Mesendoderm (in vitro differentiated cells): Measurements from ENCODE around the gene GPR179.
A peak's percentile ranks its signal among the peaks of the same experiment; 100 is the strongest.

Source experiments
- DNase-seq: peaks from one replicate; pipeline ENCODE4 v3.0.0; 2013
- H2AK5ac ChIP-seq: 2 replicates; pipeline ENCODE4 v1.6.1; 2013; ENCODE audit warnings: low read length, inconsistent platforms
- H2BK120ac ChIP-seq: 2 replicates; pipeline ENCODE4 v1.6.1; 2013; ENCODE audit warnings: low read depth, mild to moderate bottlenecking, low read length, moderate library complexity, mixed read lengths
- H2BK15ac ChIP-seq: replicated peaks from 2 replicates; pipeline ENCODE4 v1.6.1; 2013; ENCODE audit warnings: low read depth, mild to moderate bottlenecking, moderate library complexity
- H2BK5ac ChIP-seq: 2 replicates; pipeline ENCODE4 v1.6.1; 2013; ENCODE audit warnings: low read length, inconsistent platforms
- H3K18ac ChIP-seq: 2 replicates; pipeline ENCODE4 v1.6.1; 2013; ENCODE audit warnings: mild to moderate bottlenecking, low read length, mixed read lengths
- H3K23ac ChIP-seq: one replicate; pipeline ENCODE4 v1.6.1; 2013; ENCODE audit warnings: low read length
- H3K27ac ChIP-seq: 2 replicates; pipeline ENCODE4 v1.5.1; 2013; ENCODE audit warnings: low read depth, mild to moderate bottlenecking, inconsistent platforms, low read length, moderate library complexity
- H3K27me3 ChIP-seq: 2 replicates; pipeline ENCODE4 v1.6.1; 2013; ENCODE audit warnings: low read length, control low read depth, mild to moderate bottlenecking, inconsistent platforms; ENCODE audit not compliant: insufficient read depth, poor library complexity
- H3K36me3 ChIP-seq: 2 replicates; pipeline ENCODE4 v1.6.1; 2013; ENCODE audit warnings: low read length, inconsistent platforms; ENCODE audit not compliant: control insufficient read depth, insufficient read depth
- H3K4ac ChIP-seq: one replicate; pipeline ENCODE4 v1.6.1; 2013; ENCODE audit warnings: low read depth, mild to moderate bottlenecking, low read length, moderate library complexity
- H3K4me1 ChIP-seq: 2 replicates; pipeline ENCODE4 v1.6.1; 2013; ENCODE audit warnings: low read depth, low read length, inconsistent platforms; ENCODE audit not compliant: control insufficient read depth
- H3K4me2 ChIP-seq: 2 replicates; pipeline ENCODE4 v1.6.1; 2013; ENCODE audit warnings: low read length
- H3K4me3 ChIP-seq: 2 replicates; pipeline ENCODE4 v1.5.1; 2013; ENCODE audit warnings: mild to moderate bottlenecking, low read length
- H3K56ac ChIP-seq: one replicate; pipeline ENCODE4 v1.6.1; 2013; ENCODE audit warnings: low read length
- H3K79me1 ChIP-seq: 2 replicates; pipeline ENCODE4 v1.6.1; 2013; ENCODE audit warnings: low read length, inconsistent platforms
- H3K79me2 ChIP-seq: 2 replicates; pipeline ENCODE4 v1.6.1; 2013; ENCODE audit warnings: mild to moderate bottlenecking, low read length; ENCODE audit not compliant: control insufficient read depth, insufficient read depth
- H3K9ac ChIP-seq: 2 replicates; pipeline ENCODE4 v1.6.1; 2013; ENCODE audit warnings: low read length, inconsistent platforms
- H4K5ac ChIP-seq: one replicate; pipeline ENCODE4 v1.6.1; 2013; ENCODE audit warnings: low read length
- H4K8ac ChIP-seq: one replicate; pipeline ENCODE4 v1.6.1; 2013; ENCODE audit warnings: low read depth, mild to moderate bottlenecking, control low read depth, low read length, moderate library complexity
- WGBS: extraction: QIAGEN DNeasy Blood & Tissue Kit; methylation state at CpG from one replicate; pipeline ENCODE4 v1.1.7; 2013; ENCODE audit warnings: low lambda C conversion rate, missing lambda C conversion rate; ENCODE audit not compliant: insufficient coverage; ENCODE audit errors: extremely low coverage; 5-methylcytosine and 5-hydroxymethylcytosine counted together

GPR179 gene

DNA sequence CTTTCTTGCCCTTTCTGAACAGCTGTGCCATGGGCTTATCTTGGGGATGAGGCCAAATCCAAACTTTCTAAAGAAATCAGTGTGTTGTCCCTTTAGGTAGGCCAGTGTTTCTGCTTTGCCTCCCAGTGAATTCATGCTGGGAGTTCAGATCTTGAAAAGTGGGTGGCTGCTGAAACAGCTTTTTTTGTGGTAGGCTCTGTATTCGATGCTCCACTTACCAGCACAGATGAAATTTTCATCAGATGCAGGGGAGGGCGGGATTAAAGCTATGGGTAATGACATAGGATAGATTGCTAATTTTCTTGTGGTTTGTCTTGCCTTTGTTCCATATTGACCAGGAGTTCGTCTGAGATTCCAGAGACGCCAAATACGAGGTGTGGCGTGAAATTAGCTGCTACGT, 10.7 kb upstream of the GPR179 start:
- Histone ChIP-seq H4K5ac (no peak overlapping the region), H2BK5ac (no peak overlapping the region), H2BK120ac (no peak overlapping the region), H3K79me2 (peaks cover 24% of the 10 kb centered on the region), H3K4me2 (no peak overlapping the region), H3K27ac (no peak overlapping the region), H3K4me3 (no peak overlapping the region), H3K18ac (no peak overlapping the region), H2AK5ac (no peak overlapping the region), H2BK15ac (no peak overlapping the region), H3K4ac (no peak overlapping the region), H3K56ac (no peak overlapping the region), H3K4me1 (peaks cover 9% of the 10 kb centered on the region), H4K8ac (no peak overlapping the region), H3K23ac (no peak overlapping the region), H3K27me3 (no peaks in the 10 kb centered on the region), H3K9ac (no peak overlapping the region), H3K79me1 (peaks cover 15% of the 10 kb centered on the region), H3K36me3 (no peaks in the 10 kb centered on the region)
- no peak for DNase-seq
- WGBS, result no CpG with 5 or more reads among the region's 7 CpGs

DNA sequence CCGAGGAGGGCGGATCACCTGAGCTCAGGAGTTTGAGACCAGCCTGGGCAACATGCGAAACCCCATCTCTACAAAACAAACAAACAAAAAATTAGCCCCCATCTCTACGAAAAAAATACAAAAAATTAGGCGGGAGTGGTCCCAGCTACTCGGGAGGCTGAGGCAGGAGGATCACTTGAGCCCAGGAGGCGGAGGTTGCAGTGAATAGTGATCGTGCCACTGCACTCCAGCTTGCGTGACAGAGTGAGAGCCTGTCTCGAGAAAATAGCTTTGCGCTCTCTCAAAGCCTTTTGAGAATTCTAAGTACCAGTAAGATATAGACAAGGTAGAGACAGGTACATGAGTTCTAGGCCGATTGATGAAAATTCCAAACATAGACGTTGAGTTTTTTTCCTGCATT, 9.9 kb upstream of the GPR179 start:
- Histone ChIP-seq H3K4me3 (no peak overlapping the region), H4K8ac (no peak overlapping the region), H3K27ac (no peak overlapping the region), H2BK5ac (no peak overlapping the region), H3K18ac (no peak overlapping the region), H3K4ac (no peak overlapping the region), H3K4me1 (peaks cover 9% of the 10 kb centered on the region), H3K27me3 (no peaks in the 10 kb centered on the region), H3K9ac (no peak overlapping the region), H3K4me2 (no peak overlapping the region), H4K5ac (no peak overlapping the region), H3K79me1 (peaks cover 11% of the 10 kb centered on the region), H3K23ac (no peak overlapping the region), H3K36me3 (no peaks in the 10 kb centered on the region), H3K56ac (no peak overlapping the region), H2AK5ac (no peak overlapping the region), H2BK15ac (no peak overlapping the region), H2BK120ac (no peak overlapping the region), H3K79me2 (peaks cover 24% of the 10 kb centered on the region)
- DNase-seq, result no peak
- no CpG with 5 or more reads among the region's 13 CpGs for WGBS

DNA sequence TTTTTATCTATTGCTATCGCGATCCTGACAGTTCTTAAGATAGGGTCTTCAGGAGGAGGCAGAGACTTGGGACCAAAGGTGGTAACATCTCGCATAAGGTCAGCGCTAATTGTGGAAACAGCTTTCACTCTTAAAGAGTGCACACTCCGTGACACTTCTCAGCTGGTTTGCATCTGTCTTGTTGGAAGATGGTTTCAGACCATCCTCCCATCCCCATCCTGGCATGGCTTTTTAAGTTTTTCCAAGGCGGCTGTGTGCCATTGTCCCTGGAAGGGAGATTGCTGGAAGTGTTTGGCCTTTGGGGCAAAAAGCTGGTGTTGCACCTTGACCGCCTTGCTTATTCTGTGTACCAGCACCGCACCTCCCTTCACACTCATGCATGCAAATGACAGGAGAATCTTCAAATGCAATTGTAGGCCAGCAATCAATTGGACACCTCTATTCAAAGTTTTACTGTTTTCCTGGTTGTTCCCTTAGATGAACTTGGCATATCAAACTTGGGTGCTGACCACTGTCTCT, 9.4 kb upstream of the GPR179 start:
- no peak for DNase-seq
- no peak overlapping the region for H4K5ac ChIP-seq

DNA sequence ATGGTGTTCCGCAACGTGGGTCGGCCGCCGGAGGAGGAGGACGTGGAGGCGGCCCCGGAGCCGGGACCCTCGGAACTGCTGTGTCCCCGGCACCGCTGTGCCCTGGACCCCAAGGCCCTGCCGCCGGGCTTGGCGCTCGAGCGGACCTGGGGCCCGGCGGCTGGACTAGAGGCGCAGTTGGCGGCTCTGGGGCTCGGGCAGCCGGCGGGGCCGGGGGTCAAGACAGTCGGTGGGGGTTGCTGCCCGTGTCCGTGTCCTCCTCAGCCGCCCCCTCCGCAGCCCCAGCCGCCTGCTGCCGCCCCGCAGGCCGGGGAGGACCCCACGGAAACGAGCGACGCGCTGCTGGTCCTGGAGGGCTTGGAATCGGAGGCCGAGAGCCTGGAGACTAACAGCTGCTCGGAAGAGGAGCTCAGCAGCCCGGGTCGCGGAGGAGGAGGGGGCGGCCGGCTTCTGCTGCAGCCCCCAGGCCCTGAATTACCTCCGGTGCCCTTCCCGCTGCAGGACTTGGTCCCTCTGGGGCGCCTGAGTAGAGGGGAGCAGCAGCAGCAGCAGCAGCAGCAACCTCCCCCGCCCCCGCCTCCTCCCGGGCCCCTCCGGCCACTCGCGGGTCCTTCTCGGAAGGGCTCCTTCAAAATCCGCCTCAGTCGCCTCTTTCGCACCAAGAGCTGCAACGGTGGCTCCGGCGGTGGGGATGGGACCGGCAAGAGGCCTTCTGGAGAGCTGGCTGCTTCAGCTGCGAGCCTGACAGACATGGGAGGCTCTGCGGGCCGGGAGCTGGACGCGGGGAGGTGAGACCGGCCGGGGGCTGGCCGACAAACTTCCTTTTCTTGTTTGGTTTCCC, 8.7 kb upstream of the GPR179 start:
- peaks cover 9% of the 10 kb centered on the region for H3K4me1 ChIP-seq
- no peak overlapping the region for H2AK5ac ChIP-seq
- peaks cover 11% of the 10 kb centered on the region for H3K79me1 ChIP-seq
- no peak overlapping the region for H2BK120ac ChIP-seq
- no peak overlapping the region for H2BK5ac ChIP-seq
- H3K27ac ChIP-seq, result peak overlapping the region; percentile 45
- no peak overlapping the region for H4K5ac ChIP-seq
- DNase-seq, result peak; percentile 67
- H3K56ac ChIP-seq, result peak overlapping the region; percentile 92
- peak overlapping the region; percentile 91 for H3K18ac ChIP-seq
- H3K27me3 ChIP-seq, result no peaks in the 10 kb centered on the region
- no peaks in the 10 kb centered on the region for H3K36me3 ChIP-seq
- H3K23ac ChIP-seq, result peak overlapping the region; percentile 57
- peak overlapping the region; percentile 52 for H3K4me3 ChIP-seq
- H3K4ac ChIP-seq, result peak overlapping the region; percentile 85
- peaks cover 21% of the 10 kb centered on the region for H3K79me2 ChIP-seq
- H4K8ac ChIP-seq, result no peak overlapping the region
- no CpG with 5 or more reads among the region's 72 CpGs for WGBS
- H2BK15ac ChIP-seq, result no peak overlapping the region
- H3K9ac ChIP-seq, result peak overlapping the region; percentile 88
- peak overlapping the region; percentile 4 for H3K4me2 ChIP-seq

More for the DNA sequence above, 9.4 kb upstream of the GPR179 start:
- peak overlapping the region; percentile 92 for H3K56ac ChIP-seq
- no peak overlapping the region for H4K8ac ChIP-seq
- H3K18ac ChIP-seq, result no peak overlapping the region
- peaks cover 9% of the 10 kb centered on the region for H3K4me1 ChIP-seq
- no peak overlapping the region for H3K27ac ChIP-seq
- no peaks in the 10 kb centered on the region for H3K27me3 ChIP-seq
- H3K4me3 ChIP-seq, result peak overlapping the region; percentile 52
- H3K23ac ChIP-seq, result no peak overlapping the region
- H3K79me2 ChIP-seq, result peaks cover 22% of the 10 kb centered on the region
- H3K4ac ChIP-seq, result no peak overlapping the region
- no peak overlapping the region for H2BK15ac ChIP-seq
- no peak overlapping the region for H2BK5ac ChIP-seq
- H3K4me2 ChIP-seq, result peak overlapping the region; percentile 4
- no peak overlapping the region for H2AK5ac ChIP-seq
- H3K9ac ChIP-seq, result peak overlapping the region; percentile 88
- peaks cover 11% of the 10 kb centered on the region for H3K79me1 ChIP-seq
- no peaks in the 10 kb centered on the region for H3K36me3 ChIP-seq
- H2BK120ac ChIP-seq, result no peak overlapping the region
- WGBS, result no CpG with 5 or more reads among the region's 8 CpGs

DNA sequence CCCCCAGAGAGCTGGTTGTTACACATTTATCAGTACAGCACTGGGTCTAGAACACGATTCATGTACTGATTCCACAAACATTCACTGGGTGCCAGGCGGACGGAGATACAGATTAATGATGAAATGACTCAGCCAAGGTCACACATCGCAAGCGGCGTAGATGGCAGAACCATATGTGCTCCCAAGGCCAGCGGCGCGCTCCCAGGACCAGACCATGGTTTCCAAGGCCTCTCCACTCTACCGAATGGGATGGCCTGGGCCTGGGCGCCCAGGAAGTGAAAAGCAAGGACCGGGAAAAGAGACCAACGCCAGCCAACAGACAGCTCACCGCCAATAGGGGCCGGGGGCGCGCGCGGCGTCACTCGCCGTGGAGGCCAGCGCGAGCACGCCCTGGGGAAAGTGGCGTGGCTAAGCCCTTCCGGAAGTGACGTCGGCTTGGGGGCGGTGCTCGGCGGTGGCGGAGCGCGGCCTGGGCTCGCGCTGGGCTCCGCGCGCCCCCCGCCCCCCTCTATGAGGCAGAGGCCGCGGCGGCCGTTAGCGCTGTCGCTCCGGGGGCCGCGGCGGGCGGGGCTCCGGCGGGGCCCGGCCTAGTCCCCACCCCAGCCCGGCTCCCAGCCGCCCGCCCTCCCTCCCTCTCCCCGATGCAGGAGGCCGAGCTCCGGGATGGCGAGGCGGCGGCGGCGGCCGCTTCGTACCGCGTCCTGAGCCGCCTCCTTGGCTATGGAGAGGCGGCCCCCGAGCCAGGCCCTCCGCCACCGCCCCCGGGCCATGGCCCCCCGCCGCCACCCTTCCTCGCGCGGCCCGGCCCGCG, 7.9 kb upstream of the GPR179 start, which contains the start of gene SOCS7:
TSS of gene SOCS7 (plus strand) at position 433 of the 811 bp plus-strand sequence. CDS start at position 642, 209 bp downstream.
- Histone ChIP-seq H3K27ac (peak within 1 kb of the TSS; percentile 45), H2AK5ac (no peak within 1 kb of the TSS), H3K4me2 (peak within 1 kb of the TSS; percentile 14), H3K9ac (peak within 1 kb of the TSS; percentile 88), H2BK15ac (no peak within 1 kb of the TSS), H3K79me2 (peaks cover 18% of the 10 kb centered on the region), H3K4ac (peak within 1 kb of the TSS; percentile 85), H3K56ac (peak within 1 kb of the TSS; percentile 92), H3K36me3 (no peaks in the 10 kb centered on the region), H4K5ac (no peak within 1 kb of the TSS), H3K23ac (peak within 1 kb of the TSS; percentile 57), H3K18ac (peak within 1 kb of the TSS; percentile 91), H2BK5ac (peak within 1 kb of the TSS; percentile 40), H3K4me3 (peak within 1 kb of the TSS; percentile 52), H3K4me1 (peaks cover 9% of the 10 kb centered on the region), H3K79me1 (peaks cover 9% of the 10 kb centered on the region), H2BK120ac (no peak within 1 kb of the TSS), H3K27me3 (no peaks in the 10 kb centered on the region), H4K8ac (no peak within 1 kb of the TSS)
- peak; percentile 93 for DNase-seq
- no CpG with 5 or more reads among the region's 84 CpGs for WGBS
